Uterus (tissue), 4 donors: ENCODE data around the gene KREMEN2. TPM values are rescaled to one million over a fixed set of nuclear protein-coding genes. Genes with fewer than 3 reads are reported as not detected.

Experiments used
- DNase-seq, 2 donors: peaks; one replicate each; pipeline ENCODE4 v3.0.0-alpha.2; 2019 to 2020
- H3K27ac ChIP-seq, 2 donors: fragments of 200-600 bp; sonication (generic); 1 replicate in 1 of 2; 2 replicates in 1 of 2; pipeline ENCODE4 v1.5.1; 2016 to 2018
- H3K27me3 ChIP-seq, 2 donors: fragments of 200-600 bp; sonication (generic); one replicate each; pipeline ENCODE4 v1.5.1; 2018 to 2019; ENCODE audit warnings: control low read depth in 1 of 2
- H3K36me3 ChIP-seq, 2 donors: fragments of 200-600 bp; sonication (generic); one replicate each; pipeline ENCODE4 v1.5.1; 2019; ENCODE audit warnings: control low read depth in 1 of 2
- H3K4me1 ChIP-seq, 2 donors: fragments of 200-600 bp; sonication (generic); one replicate each; pipeline ENCODE4 v1.5.1; 2018 to 2019; ENCODE audit warnings: control low read depth in 1 of 2
- H3K4me3 ChIP-seq, 2 donors: fragments of 200-600 bp; sonication (generic); 1 replicate in 1 of 2; 2 replicates in 1 of 2; pipeline ENCODE4 v1.5.1; 2018 to 2019; ENCODE audit warnings: mild to moderate bottlenecking in 1 of 2
- H3K9me3 ChIP-seq, 2 donors: fragments of 200-600 bp; sonication (generic); one replicate each; pipeline ENCODE4 v1.5.1; 2019; ENCODE audit warnings: control low read depth in 1 of 2
- POLR2A ChIP-seq, 2 donors: fragments of 450-650 bp; IDR thresholded peaks; one replicate each; pipeline ENCODE4 v1.6.1; 2016; ENCODE audit warnings: antibody characterized with exemption in 2 of 2, mild to moderate bottlenecking in 1 of 2, moderate library complexity in 1 of 2
- intact Hi-C: fragments of 100-400 bp; cut with DNase I; formaldehyde crosslinking; loops from one replicate; pipeline ENCODE4 v1.15.1; 2023; ENCODE audit warnings: low total_unique reads
- total RNA-seq, 4 donors: library from RNA; depleted of rRNA in 3 of 4; stranded (reverse); fragments of >200 nt in 3 of 4; gene quantifications; one replicate each; pipeline versions ENCODE4 v1.1.0 to v1.2.4, GENCODE V29; 2014 to 2023
- TF ChIP-seq, protein P1 (sequence below), 4 experiments: fragments of 200-600 bp in 2 of 4; fragments of 450-650 bp in 2 of 4; sonication (generic) in 2 of 4; IDR thresholded peaks; one replicate each; pipeline ENCODE4 v1.5.1; 2016 to 2019; ENCODE audit warnings: antibody characterized with exemption in 4 of 4, mild to moderate bottlenecking in 2 of 4, moderate library complexity in 1 of 4
- donor health status: DM: yes; HTN: yes; CAD: no.

Gene KREMEN2
- total RNA-seq, 4 donors from 2014 or later: 0.41 TPM; not detected in 3

DNA sequence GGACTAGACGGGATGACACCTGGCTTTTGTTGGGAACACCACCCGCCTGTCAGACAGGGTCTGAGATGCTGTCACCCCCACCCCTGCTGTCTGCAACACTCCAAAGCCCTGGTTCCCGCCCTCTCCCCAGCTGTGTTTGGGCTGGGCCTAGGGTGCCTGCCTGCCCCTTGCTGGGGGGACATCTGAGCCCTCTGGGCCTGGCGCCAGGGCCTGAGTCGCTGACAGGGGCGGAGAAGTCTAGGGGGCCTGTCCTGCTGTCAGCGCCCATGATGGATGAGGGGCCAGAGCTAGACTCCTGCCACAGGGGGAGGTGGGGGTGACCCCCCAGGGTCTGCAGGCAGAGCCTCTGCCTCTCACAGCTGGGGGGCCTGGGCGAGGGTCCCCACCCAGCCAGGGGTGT lies 23.8 kb downstream of the KREMEN2 start:
- Histone ChIP-seq H3K9me3 (no peaks in the 10 kb centered on the region), H3K27me3 (no peaks in the 10 kb centered on the region), H3K27ac (no peak overlapping the region), H3K36me3 (no peaks in the 10 kb centered on the region), H3K4me3 (no peak overlapping the region), H3K4me1 (peaks cover 0 to 6% of the 10 kb centered on the region in 2 donors)
- TF ChIP-seq POLR2A (IDR thresholded peaks at IDR 0.05): no peak
- TF ChIP-seq, protein P1, sequence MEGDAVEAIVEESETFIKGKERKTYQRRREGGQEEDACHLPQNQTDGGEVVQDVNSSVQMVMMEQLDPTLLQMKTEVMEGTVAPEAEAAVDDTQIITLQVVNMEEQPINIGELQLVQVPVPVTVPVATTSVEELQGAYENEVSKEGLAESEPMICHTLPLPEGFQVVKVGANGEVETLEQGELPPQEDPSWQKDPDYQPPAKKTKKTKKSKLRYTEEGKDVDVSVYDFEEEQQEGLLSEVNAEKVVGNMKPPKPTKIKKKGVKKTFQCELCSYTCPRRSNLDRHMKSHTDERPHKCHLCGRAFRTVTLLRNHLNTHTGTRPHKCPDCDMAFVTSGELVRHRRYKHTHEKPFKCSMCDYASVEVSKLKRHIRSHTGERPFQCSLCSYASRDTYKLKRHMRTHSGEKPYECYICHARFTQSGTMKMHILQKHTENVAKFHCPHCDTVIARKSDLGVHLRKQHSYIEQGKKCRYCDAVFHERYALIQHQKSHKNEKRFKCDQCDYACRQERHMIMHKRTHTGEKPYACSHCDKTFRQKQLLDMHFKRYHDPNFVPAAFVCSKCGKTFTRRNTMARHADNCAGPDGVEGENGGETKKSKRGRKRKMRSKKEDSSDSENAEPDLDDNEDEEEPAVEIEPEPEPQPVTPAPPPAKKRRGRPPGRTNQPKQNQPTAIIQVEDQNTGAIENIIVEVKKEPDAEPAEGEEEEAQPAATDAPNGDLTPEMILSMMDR (IDR thresholded peaks at IDR 0.05): no peak
- intact Hi-C loops: no loop called here
- DNase-seq: no peak

- Histone ChIP-seq H3K36me3 (no peaks in the 10 kb centered on the region), H3K27me3 (no peaks in the 10 kb centered on the region), H3K4me3 (no peak overlapping the region), H3K27ac (no peak overlapping the region), H3K9me3 (no peaks in the 10 kb centered on the region), H3K4me1 (peaks cover 0 to 3% of the 10 kb centered on the region in 2 donors)
- no peak for DNase-seq
- intact Hi-C loops: no loop called here
- no peak for TF ChIP-seq POLR2A (IDR thresholded peaks at IDR 0.05)
- TF ChIP-seq, protein P1 (IDR thresholded peaks at IDR 0.05): no peak
These were observed 24.6 kb downstream of the KREMEN2 start for GRCh38 chr16:2988590-2989099.

- intact Hi-C loops: no loop called here
- no peaks in the 10 kb centered on the region for H3K27me3 ChIP-seq
- no peaks in the 10 kb centered on the region for H3K9me3 ChIP-seq
- no peaks in the 10 kb centered on the region for H3K4me1 ChIP-seq
- no peak overlapping the region for H3K27ac ChIP-seq
- no peak for TF ChIP-seq POLR2A (IDR thresholded peaks at IDR 0.05)
- TF ChIP-seq, protein P1 (IDR thresholded peaks at IDR 0.05): no peak
- DNase-seq: no peak
- H3K4me3 ChIP-seq: no peak overlapping the region
- no peaks in the 10 kb centered on the region for H3K36me3 ChIP-seq
These were observed 26.8 kb downstream of the KREMEN2 start for GRCh38 chr16:2990891-2991290.

DNA sequence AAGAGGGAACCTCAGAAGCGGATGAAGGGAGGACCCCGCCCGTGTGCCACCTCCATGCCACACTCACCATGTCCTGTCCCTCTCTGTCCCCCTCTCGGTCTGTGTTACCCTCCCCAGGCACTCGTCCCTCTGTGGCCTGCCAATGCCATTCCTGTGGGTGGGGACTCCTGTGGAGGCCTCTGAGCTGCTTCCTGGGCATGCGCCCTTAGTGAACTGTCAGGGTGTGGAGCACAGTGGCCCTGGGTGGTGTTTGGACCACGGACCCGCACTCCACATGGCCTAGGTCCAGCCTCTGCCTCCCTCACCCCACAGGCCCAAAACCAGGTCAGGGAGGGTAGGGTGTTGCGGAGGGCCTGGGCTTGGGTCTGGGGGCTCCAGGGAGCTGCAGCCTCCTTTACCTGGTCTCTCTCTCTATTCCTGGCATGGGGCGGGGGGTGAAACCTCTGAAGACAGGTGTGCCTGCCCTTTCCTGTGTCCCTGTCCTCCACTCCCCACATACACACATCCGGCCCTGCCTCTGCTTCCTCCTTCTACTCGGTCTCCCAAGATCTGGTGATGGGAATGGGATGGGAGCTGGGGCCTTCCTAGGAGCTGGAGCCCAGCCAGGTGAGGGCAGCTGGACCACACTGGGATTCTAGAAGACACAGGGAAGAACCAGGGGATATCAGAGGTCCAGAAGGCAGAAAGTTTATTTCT lies 27.6 kb downstream of the KREMEN2 start:
- intact Hi-C loops: no loop called here
- H3K27ac ChIP-seq: no peak overlapping the region
- TF ChIP-seq, protein P1 (IDR thresholded peaks at IDR 0.05): no peak
- TF ChIP-seq POLR2A (IDR thresholded peaks at IDR 0.05): no peak
- H3K9me3 ChIP-seq: no peaks in the 10 kb centered on the region
- no peak for DNase-seq
- no peaks in the 10 kb centered on the region for H3K4me1 ChIP-seq
- H3K36me3 ChIP-seq: no peaks in the 10 kb centered on the region
- no peaks in the 10 kb centered on the region for H3K27me3 ChIP-seq
- no peak overlapping the region for H3K4me3 ChIP-seq

DNA sequence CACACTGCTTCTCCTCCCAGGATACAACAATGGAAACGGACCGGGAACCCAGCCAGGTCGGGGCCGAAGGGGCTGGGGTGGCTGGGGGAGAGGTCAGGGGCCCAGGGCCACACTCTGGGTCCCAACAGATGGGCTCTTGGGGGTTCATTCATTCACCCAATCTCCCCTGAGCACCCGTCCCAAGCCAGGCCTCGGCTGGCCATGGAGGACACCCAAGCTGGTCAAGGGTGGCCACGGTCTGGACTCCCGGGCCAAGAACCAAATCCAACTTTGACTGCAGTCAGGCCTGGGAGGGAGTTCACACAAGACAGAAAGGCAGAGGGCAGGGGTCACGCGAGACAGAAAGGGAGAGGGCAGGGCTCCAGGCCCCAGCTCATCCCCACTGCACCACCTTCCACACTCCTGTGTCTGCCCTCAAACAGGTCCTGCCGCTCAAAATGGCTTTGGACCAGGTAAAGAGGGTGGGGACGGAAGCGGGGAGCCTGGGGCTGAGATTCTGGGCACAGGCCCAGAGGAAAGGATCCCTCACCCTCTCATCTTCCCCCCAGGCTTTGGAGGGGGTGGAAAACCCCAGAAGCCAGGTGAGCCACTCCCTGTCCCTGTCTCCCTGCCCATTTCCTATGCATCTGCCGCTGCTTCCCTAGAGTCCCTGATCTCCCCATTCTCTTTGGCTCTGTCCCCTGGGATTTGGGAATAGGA lies 28.5 kb downstream of the KREMEN2 start:
- H3K27ac ChIP-seq: no peak overlapping the region
- no peaks in the 10 kb centered on the region for H3K36me3 ChIP-seq
- H3K4me1 ChIP-seq: no peaks in the 10 kb centered on the region
- no peaks in the 10 kb centered on the region for H3K27me3 ChIP-seq
- DNase-seq: no peak
- H3K9me3 ChIP-seq: no peaks in the 10 kb centered on the region
- TF ChIP-seq, protein P1 (IDR thresholded peaks at IDR 0.05): no peak
- no peak for TF ChIP-seq POLR2A (IDR thresholded peaks at IDR 0.05)
- intact Hi-C loops: no loop called here
- H3K4me3 ChIP-seq: no peak overlapping the region
